Astrocyte (in vitro differentiated cells and primary cell): ENCODE results near the gene ST6GALNAC3.

Source experiments
- CTCF ChIP-seq: IDR thresholded peaks from 2 replicates; pipeline ENCODE4 v1.5.1; 2011; ENCODE audit warnings: low read depth, mild to moderate bottlenecking, inconsistent platforms, low read length, moderate library complexity; ENCODE audit not compliant: insufficient read depth
- EZH2 ChIP-seq: IDR thresholded peaks from 2 replicates; pipeline ENCODE4 v1.6.1; 2012; ENCODE audit warnings: mild to moderate bottlenecking, low read length, inconsistent platforms; ENCODE audit not compliant: insufficient read depth

- TF ChIP-seq CTCF (no peak), EZH2 (no peak)
These were observed 135.1 kb downstream of the ST6GALNAC3 start for GRCh38 chr1:76209648-76210047.
